Sigmoid colon (tissue), 7 donors: ENCODE measurements around the gene MGMT. TPM values are rescaled to one million over a fixed set of nuclear protein-coding genes. Genes with fewer than 3 reads are reported as not detected.

Experiments
- DNase-seq: peaks from one replicate; pipeline ENCODE4 v3.0.0-alpha.2; 2019
- H3K27ac ChIP-seq, 4 donors: fragments of 200-600 bp; sonication (generic); one replicate each; pipeline ENCODE4 v1.5.1; 2016 to 2019; ENCODE audit warnings: mild to moderate bottlenecking in 1 of 4
- H3K27me3 ChIP-seq, 3 donors: fragments of 200-600 bp; sonication (generic); one replicate each; pipeline ENCODE4 v1.5.1; 2019; ENCODE audit warnings: mild to moderate bottlenecking in 1 of 3
- H3K36me3 ChIP-seq, 4 donors: fragments of 200-600 bp; sonication (generic); one replicate each; pipeline ENCODE4 v1.5.1; 2016 to 2019
- H3K4me1 ChIP-seq, 4 donors: fragments of 200-600 bp; sonication (generic); one replicate each; pipeline ENCODE4 v1.5.1; 2017 to 2019
- H3K4me3 ChIP-seq, 4 donors: fragments of 200-600 bp; sonication (generic); one replicate each; pipeline ENCODE4 v1.5.1; 2017 to 2019; ENCODE audit warnings: mild to moderate bottlenecking in 2 of 4, moderate library complexity in 1 of 4
- H3K9me3 ChIP-seq, 4 donors: fragments of 200-600 bp in 3 of 4; sonication (generic) in 3 of 4; one replicate each; pipeline versions ENCODE4 v1.5.1 to v1.6.1; 2013 to 2019
- CTCF ChIP-seq, 4 experiments: fragments of 450-650 bp in 3 of 4; fragments of 200-600 bp in 1 of 4; IDR thresholded peaks; one replicate each; pipeline ENCODE4 v1.5.1; 2016 to 2019; ENCODE audit warnings: antibody characterized with exemption in 4 of 4, mild to moderate bottlenecking in 3 of 4, moderate library complexity in 2 of 4
- EP300 ChIP-seq, 4 donors: sonication (generic); formaldehyde crosslinking; IDR thresholded peaks; one replicate each; pipeline ENCODE4 v1.6.1; 2017; ENCODE audit warnings: antibody characterized with exemption in 4 of 4
- POLR2A ChIP-seq, 2 donors: fragments of 450-650 bp; IDR thresholded peaks; one replicate each; pipeline ENCODE4 v1.6.1; 2016; ENCODE audit warnings: antibody characterized with exemption in 2 of 2, mild to moderate bottlenecking in 2 of 2, moderate library complexity in 2 of 2
- POLR2AphosphoS5 ChIP-seq, 4 donors: sonication (generic); formaldehyde crosslinking; IDR thresholded peaks; one replicate each; pipeline ENCODE4 v1.6.1; 2017; ENCODE audit warnings: antibody characterized with exemption in 4 of 4
- WGBS, 2 donors: extraction: QIAGEN DNeasy Blood & Tissue Kit; methylation state at CpG; one replicate each; pipeline ENCODE4 v1.1.7; 2013; 5-methylcytosine and 5-hydroxymethylcytosine counted together
- intact Hi-C: fragments of 100-400 bp; cut with DNase I; formaldehyde crosslinking; loops from one replicate; pipeline ENCODE4 v1.15.1; 2023
- polyA plus RNA-seq, 3 donors: library from polyadenylated mRNA; stranded (reverse); fragments of 200-250 nt; gene quantifications; one replicate each; pipeline ENCODE4 v1.2.3, GENCODE V29; 2013
- total RNA-seq, 4 donors: library from RNA; depleted of rRNA; stranded (reverse); fragments of >200 nt; gene quantifications; one replicate each; pipeline ENCODE4 v1.1.0, GENCODE V29; 2016
- donor health status: healthy with polysubstance abuse.
- donor health status: Bipolar disorder and iron deficiency.
- donor health status: healthy.

MGMT gene
- total and polyA plus RNA-seq, 7 donors, result 7.2 to 40.3 (median 24.3) TPM

GRCh38 chr10:129486805-129487204 lies 19.8 kb downstream of the MGMT start:
- no peaks in the 10 kb centered on the region for H3K4me1 ChIP-seq
- H3K27me3 ChIP-seq, result no peaks in the 10 kb centered on the region
- WGBS, 2 donors, result 52 to 54% methylated on average over 3 of the region's 3 CpGs
- H3K27ac ChIP-seq, result no peak overlapping the region
- H3K36me3 ChIP-seq, result no peaks in the 10 kb centered on the region
- peaks cover 10 to 29% (median 18%) of the 10 kb centered on the region in 4 donors for H3K9me3 ChIP-seq
- no peak for DNase-seq
- TF ChIP-seq EP300 (IDR thresholded peaks at IDR 0.05) (no peak), CTCF (IDR thresholded peaks at IDR 0.05) (no peak), POLR2A (IDR thresholded peaks at IDR 0.05) (no peak), POLR2AphosphoS5 (IDR thresholded peaks at IDR 0.05) (no peak)
- no peak overlapping the region for H3K4me3 ChIP-seq
- intact Hi-C loops, result no loop called here

GRCh38 chr10:129491123-129491734 lies 24.2 kb downstream of the MGMT start:
- H3K36me3 ChIP-seq, result no peaks in the 10 kb centered on the region

GRCh38 chr10:129494176-129494575 lies 27.1 kb downstream of the MGMT start:
- no peaks in the 10 kb centered on the region for H3K36me3 ChIP-seq
- H3K4me3 ChIP-seq, result no peak overlapping the region
- H3K27ac ChIP-seq, result no peak overlapping the region
- intact Hi-C loops, result no loop called here
- peaks cover 6 to 16% (median 12%) of the 10 kb centered on the region in 4 donors for H3K9me3 ChIP-seq
- H3K4me1 ChIP-seq, result no peaks in the 10 kb centered on the region
- TF ChIP-seq CTCF (IDR thresholded peaks at IDR 0.05), result no peak
- no peaks in the 10 kb centered on the region for H3K27me3 ChIP-seq
- DNase-seq, result no peak
- WGBS, 2 donors, result 82 to 92% methylated on average over 3 of the region's 3 CpGs

More at GRCh38 chr10:129491123-129491734, 24.2 kb downstream of the MGMT start:
- no peak overlapping the region for H3K4me3 ChIP-seq
- H3K4me1 ChIP-seq, result no peaks in the 10 kb centered on the region
- no peak overlapping the region for H3K27ac ChIP-seq
- H3K27me3 ChIP-seq, result no peaks in the 10 kb centered on the region
- peaks cover 6 to 16% (median 12%) of the 10 kb centered on the region in 4 donors for H3K9me3 ChIP-seq
- WGBS, 2 donors, result 92 to 94% methylated on average over 5 of the region's 5 CpGs
- DNase-seq, result no peak
- no peak for TF ChIP-seq POLR2AphosphoS5 (IDR thresholded peaks at IDR 0.05)
- no peak for TF ChIP-seq CTCF (IDR thresholded peaks at IDR 0.05)
- no peak for TF ChIP-seq POLR2A (IDR thresholded peaks at IDR 0.05)
- TF ChIP-seq EP300 (IDR thresholded peaks at IDR 0.05), result no peak
- intact Hi-C loops, result no loop called here

- H3K27ac ChIP-seq, result no peak overlapping the region
- intact Hi-C loops, result no loop called here
- no peaks in the 10 kb centered on the region for H3K36me3 ChIP-seq
- peaks cover 6 to 16% (median 12%) of the 10 kb centered on the region in 4 donors for H3K9me3 ChIP-seq
- no peak overlapping the region for H3K4me3 ChIP-seq
- 77 to 79% methylated on average over 5 of the region's 5 CpGs for WGBS, 2 donors
- no peaks in the 10 kb centered on the region for H3K4me1 ChIP-seq
- no peak for DNase-seq
- no peaks in the 10 kb centered on the region for H3K27me3 ChIP-seq
- no peak for TF ChIP-seq EP300 (IDR thresholded peaks at IDR 0.05)
- no peak for TF ChIP-seq POLR2AphosphoS5 (IDR thresholded peaks at IDR 0.05)
- TF ChIP-seq CTCF (IDR thresholded peaks at IDR 0.05), result no peak
- TF ChIP-seq POLR2A (IDR thresholded peaks at IDR 0.05), result no peak
Measured at GRCh38 chr10:129494740-129495139, 27.7 kb downstream of the MGMT start.

- WGBS, 2 donors, result 85% methylated on average over 6 of the region's 6 CpGs
- H3K27me3 ChIP-seq, result no peaks in the 10 kb centered on the region
- peaks cover 4 to 16% (median 12%) of the 10 kb centered on the region in 4 donors for H3K9me3 ChIP-seq
- intact Hi-C loops, result no loop called here
- H3K36me3 ChIP-seq, result no peaks in the 10 kb centered on the region
- TF ChIP-seq CTCF (IDR thresholded peaks at IDR 0.05), result no peak
- TF ChIP-seq EP300 (IDR thresholded peaks at IDR 0.05), result no peak
- TF ChIP-seq POLR2AphosphoS5 (IDR thresholded peaks at IDR 0.05), result no peak
- TF ChIP-seq POLR2A (IDR thresholded peaks at IDR 0.05), result no peak
- DNase-seq, result no peak
- no peaks in the 10 kb centered on the region for H3K4me1 ChIP-seq
- H3K4me3 ChIP-seq, result no peak overlapping the region
- no peak overlapping the region for H3K27ac ChIP-seq
Measured at GRCh38 chr10:129495256-129495655, 28.2 kb downstream of the MGMT start.
